GM12878 (cell line): ENCODE measurements around the gene CAMTA1.

Experiments used
- ATF3 ChIP-seq: IDR thresholded peaks from 2 replicates; pipeline ENCODE4 v1.6.1; 2011; ENCODE audit warnings: low read depth, mild to moderate bottlenecking, low read length, moderate library complexity, borderline replicate concordance; ENCODE audit errors: extremely low read depth
- CTCF ChIP-seq, 3 experiments: IDR thresholded peaks in 2 of 3; conservative IDR thresholded peaks in 1 of 3; 2 replicates each; pipeline ENCODE4 v1.5.1; 2011; ENCODE audit warnings: low read depth in 3 of 3, low read length in 3 of 3, mild to moderate bottlenecking in 3 of 3, control low read depth in 2 of 3, moderate library complexity in 2 of 3, inconsistent platforms in 1 of 3, mixed read lengths in 1 of 3; ENCODE audit not compliant: control insufficient read depth in 2 of 3, insufficient read depth in 1 of 3; ENCODE audit errors: extremely low read depth in 1 of 3
- EP300 ChIP-seq, 2 experiments: fragments of 150-350 bp in 1 of 2; IDR thresholded peaks; 2 replicates each; pipeline ENCODE4 v1.6.1; 2011 to 2012; ENCODE audit warnings: low read depth in 2 of 2, low read length in 2 of 2, borderline replicate concordance in 1 of 2, improper control_type of control experiment in 1 of 2, inconsistent platforms in 1 of 2; ENCODE audit not compliant: control insufficient read depth in 1 of 2
- EZH2 ChIP-seq: IDR thresholded peaks from 2 replicates; pipeline ENCODE4 v1.6.1; 2012; ENCODE audit warnings: low read depth, mild to moderate bottlenecking, control low read depth, inconsistent platforms, low read length, borderline replicate concordance; ENCODE audit not compliant: control insufficient read depth
- MXI1 ChIP-seq: fragments of 150-350 bp; IDR thresholded peaks from 2 replicates; pipeline ENCODE4 v1.6.1; 2011; ENCODE audit warnings: low read depth, mild to moderate bottlenecking, inconsistent platforms, low read length, improper control_type of control experiment
- POLR2A ChIP-seq: IDR thresholded peaks from 2 replicates; pipeline ENCODE4 v1.6.1; 2011; ENCODE audit warnings: low read depth, mild to moderate bottlenecking, low read length
- RCOR1 ChIP-seq: conservative IDR thresholded peaks from 2 replicates; pipeline ENCODE4 v1.6.1; 2012; ENCODE audit warnings: low read depth, low read length, improper control_type of control experiment
- TAF1 ChIP-seq: IDR thresholded peaks from 2 replicates; pipeline ENCODE4 v1.6.1; 2011; ENCODE audit warnings: mild to moderate bottlenecking, low read depth, low read length, borderline replicate concordance
- YY1 ChIP-seq: IDR thresholded peaks from 2 replicates; pipeline ENCODE4 v1.6.1; 2011; ENCODE audit warnings: low read depth, mild to moderate bottlenecking, low read length

- TF ChIP-seq YY1 = no peak
- TF ChIP-seq EZH2 = no peak
- TF ChIP-seq TAF1 = no peak
- no peak for TF ChIP-seq CTCF (IDR thresholded peaks at IDR 0.05 in 2 of 3, conservative IDR thresholded peaks at IDR 0.05 in 1 of 3; ENCODE audit: control insufficient read depth in 2 of 3, extremely low read depth in 1 of 3, insufficient read depth in 1 of 3, low read depth in 3 of 3, low read length in 3 of 3)
- no peak for TF ChIP-seq POLR2A
- TF ChIP-seq MXI1 = no peak
- no peak for TF ChIP-seq ATF3
- TF ChIP-seq RCOR1 = no peak
- no peak for TF ChIP-seq EP300 (IDR thresholded peaks at IDR 0.05; ENCODE audit: borderline replicate concordance in 1 of 2, control insufficient read depth in 1 of 2, low read depth in 2 of 2, low read length in 2 of 2)
Observed at GRCh38 chr1:7535016-7535415, 749.8 kb downstream of the CAMTA1 start.
